ENCODE data around the gene HYAL4.

DNA sequence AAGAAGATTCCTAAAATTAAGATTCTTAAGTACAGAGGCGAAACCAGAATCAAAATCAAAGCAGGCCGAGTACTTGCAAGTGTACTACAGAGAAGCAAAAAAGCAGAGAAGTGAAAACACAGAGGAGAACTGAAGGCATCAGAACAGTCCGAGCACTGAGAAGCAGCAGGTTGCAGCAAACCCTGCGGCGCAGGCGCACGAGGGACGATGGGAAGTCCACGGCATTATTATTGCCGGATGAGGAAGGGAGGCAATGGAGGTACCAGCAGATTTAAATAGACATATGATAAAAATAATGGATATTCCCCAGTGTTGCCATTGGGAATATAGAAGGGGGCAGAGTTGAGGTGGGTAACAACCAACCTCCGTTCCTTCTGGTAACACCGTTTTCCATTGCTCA, 72.9 kb downstream of the HYAL4 start:
- TF ChIP-seq, protein P1, sequence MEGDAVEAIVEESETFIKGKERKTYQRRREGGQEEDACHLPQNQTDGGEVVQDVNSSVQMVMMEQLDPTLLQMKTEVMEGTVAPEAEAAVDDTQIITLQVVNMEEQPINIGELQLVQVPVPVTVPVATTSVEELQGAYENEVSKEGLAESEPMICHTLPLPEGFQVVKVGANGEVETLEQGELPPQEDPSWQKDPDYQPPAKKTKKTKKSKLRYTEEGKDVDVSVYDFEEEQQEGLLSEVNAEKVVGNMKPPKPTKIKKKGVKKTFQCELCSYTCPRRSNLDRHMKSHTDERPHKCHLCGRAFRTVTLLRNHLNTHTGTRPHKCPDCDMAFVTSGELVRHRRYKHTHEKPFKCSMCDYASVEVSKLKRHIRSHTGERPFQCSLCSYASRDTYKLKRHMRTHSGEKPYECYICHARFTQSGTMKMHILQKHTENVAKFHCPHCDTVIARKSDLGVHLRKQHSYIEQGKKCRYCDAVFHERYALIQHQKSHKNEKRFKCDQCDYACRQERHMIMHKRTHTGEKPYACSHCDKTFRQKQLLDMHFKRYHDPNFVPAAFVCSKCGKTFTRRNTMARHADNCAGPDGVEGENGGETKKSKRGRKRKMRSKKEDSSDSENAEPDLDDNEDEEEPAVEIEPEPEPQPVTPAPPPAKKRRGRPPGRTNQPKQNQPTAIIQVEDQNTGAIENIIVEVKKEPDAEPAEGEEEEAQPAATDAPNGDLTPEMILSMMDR (IDR thresholded peaks at IDR 0.05), result no peak
- TF ChIP-seq POLR2A (IDR thresholded peaks at IDR 0.05), result no peak

All from heart left ventricle (tissue), 13 donors.